Neutrophil (primary cell): Measurements from ENCODE around the gene SMARCD1.

ENCODE experiments used
- H3K27ac ChIP-seq: fragments of 200-600 bp; sonication (generic); 2 replicates; pipeline ENCODE4 v1.5.1; 2016; ENCODE audit warnings: mild to moderate bottlenecking, moderate library complexity
- H3K27me3 ChIP-seq: fragments of 200-600 bp; sonication (generic); 2 replicates; pipeline ENCODE4 v1.6.0; 2016; ENCODE audit warnings: mild to moderate bottlenecking
- H3K36me3 ChIP-seq: fragments of 200-600 bp; sonication (generic); 2 replicates; pipeline ENCODE4 v1.5.1; 2017
- H3K4me1 ChIP-seq, 2 experiments: fragments of 200-600 bp in 1 of 2; sonication (generic) in 1 of 2; 1 replicate in 1 of 2; 2 replicates in 1 of 2; pipeline versions ENCODE4 v1.5.1 to v1.6.1; 2013 to 2016; ENCODE audit warnings: low read depth in 1 of 2, low read length in 1 of 2, mild to moderate bottlenecking in 1 of 2, moderate library complexity in 1 of 2; ENCODE audit not compliant: control insufficient read depth in 1 of 2, insufficient read depth in 1 of 2
- H3K4me3 ChIP-seq, 2 experiments: fragments of 200-600 bp in 1 of 2; sonication (generic) in 1 of 2; 1 replicate in 1 of 2; 2 replicates in 1 of 2; pipeline ENCODE4 v1.5.1; 2013 to 2016; ENCODE audit warnings: low read depth in 1 of 2, low read length in 1 of 2, mild to moderate bottlenecking in 1 of 2, moderate library complexity in 1 of 2
- H3K9me3 ChIP-seq: fragments of 200-600 bp; sonication (generic); 2 replicates; pipeline ENCODE4 v1.5.1; 2016
- TF ChIP-seq, protein P1 (sequence below): fragments of 200-600 bp; sonication (generic); IDR thresholded peaks from 2 replicates; pipeline ENCODE4 v1.5.1; 2016; ENCODE audit warnings: antibody characterized with exemption

Gene SMARCD1

GRCh38 chr12:50049254-50050118 is 35.7 kb upstream of the SMARCD1 start:
- H3K36me3 ChIP-seq, result no peaks in the 10 kb centered on the region

GRCh38 chr12:50050119-50050385 is 35.1 kb upstream of the SMARCD1 start:
- Histone ChIP-seq H3K4me3 (peak overlapping the region; percentile 47 to 60), H3K27me3 (no peaks in the 10 kb centered on the region), H3K9me3 (no peaks in the 10 kb centered on the region), H3K36me3 (no peaks in the 10 kb centered on the region), H3K27ac (no peak overlapping the region), H3K4me1 (peaks cover 34 to 39% of the 10 kb centered on the region in 2 experiments)
- TF ChIP-seq, protein P1, sequence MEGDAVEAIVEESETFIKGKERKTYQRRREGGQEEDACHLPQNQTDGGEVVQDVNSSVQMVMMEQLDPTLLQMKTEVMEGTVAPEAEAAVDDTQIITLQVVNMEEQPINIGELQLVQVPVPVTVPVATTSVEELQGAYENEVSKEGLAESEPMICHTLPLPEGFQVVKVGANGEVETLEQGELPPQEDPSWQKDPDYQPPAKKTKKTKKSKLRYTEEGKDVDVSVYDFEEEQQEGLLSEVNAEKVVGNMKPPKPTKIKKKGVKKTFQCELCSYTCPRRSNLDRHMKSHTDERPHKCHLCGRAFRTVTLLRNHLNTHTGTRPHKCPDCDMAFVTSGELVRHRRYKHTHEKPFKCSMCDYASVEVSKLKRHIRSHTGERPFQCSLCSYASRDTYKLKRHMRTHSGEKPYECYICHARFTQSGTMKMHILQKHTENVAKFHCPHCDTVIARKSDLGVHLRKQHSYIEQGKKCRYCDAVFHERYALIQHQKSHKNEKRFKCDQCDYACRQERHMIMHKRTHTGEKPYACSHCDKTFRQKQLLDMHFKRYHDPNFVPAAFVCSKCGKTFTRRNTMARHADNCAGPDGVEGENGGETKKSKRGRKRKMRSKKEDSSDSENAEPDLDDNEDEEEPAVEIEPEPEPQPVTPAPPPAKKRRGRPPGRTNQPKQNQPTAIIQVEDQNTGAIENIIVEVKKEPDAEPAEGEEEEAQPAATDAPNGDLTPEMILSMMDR, result no peak

More at GRCh38 chr12:50049254-50050118, 35.7 kb upstream of the SMARCD1 start:
- Histone ChIP-seq H3K4me1 (peaks cover 34 to 39% of the 10 kb centered on the region in 2 experiments), H3K4me3 (no peak overlapping the region), H3K9me3 (no peaks in the 10 kb centered on the region), H3K27ac (no peak overlapping the region), H3K27me3 (no peaks in the 10 kb centered on the region)
- TF ChIP-seq, protein P1, result no peak

DNA sequence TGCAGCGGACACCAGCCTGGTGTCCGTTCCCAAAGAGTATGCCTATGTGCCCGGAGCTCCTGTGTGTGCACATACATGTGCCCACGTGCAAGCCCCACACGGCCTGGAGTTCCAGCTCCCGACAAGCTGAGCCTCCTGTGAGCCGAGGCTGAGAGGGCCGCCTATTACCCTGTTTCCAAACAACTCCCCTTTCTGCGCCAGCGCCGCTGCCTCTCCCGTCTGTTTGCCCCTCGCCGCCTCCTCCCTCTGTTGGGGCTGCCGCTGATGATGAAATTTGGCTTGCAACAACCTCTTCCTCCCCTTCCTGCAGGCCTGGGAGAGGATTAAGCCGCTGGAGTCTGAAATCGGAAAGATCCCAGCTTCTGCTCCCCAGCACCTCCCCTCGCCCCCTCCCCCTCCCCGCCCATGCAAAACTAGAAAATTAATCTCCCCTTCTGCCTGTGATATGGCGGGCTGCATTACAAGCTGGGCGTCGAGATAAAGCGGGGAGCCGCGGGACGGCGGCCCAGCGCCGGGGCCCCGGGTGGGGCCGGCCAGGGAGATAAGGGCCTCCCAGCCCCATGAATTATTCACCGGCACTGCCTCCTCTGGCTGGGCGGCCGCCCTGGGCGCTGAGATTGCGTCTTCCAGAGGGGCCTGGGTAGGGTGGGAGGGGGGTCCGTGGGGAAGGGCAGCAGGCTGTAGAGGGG is 34.6 kb upstream of the SMARCD1 start:
- Histone ChIP-seq H3K4me1 (peaks cover 34 to 39% of the 10 kb centered on the region in 2 experiments), H3K36me3 (no peaks in the 10 kb centered on the region), H3K27me3 (peaks cover 5% of the 10 kb centered on the region), H3K9me3 (no peaks in the 10 kb centered on the region), H3K4me3 (peak overlapping the region; percentile 47 to 60), H3K27ac (peak overlapping the region; percentile 8)
- TF ChIP-seq, protein P1, result no peak

DNA sequence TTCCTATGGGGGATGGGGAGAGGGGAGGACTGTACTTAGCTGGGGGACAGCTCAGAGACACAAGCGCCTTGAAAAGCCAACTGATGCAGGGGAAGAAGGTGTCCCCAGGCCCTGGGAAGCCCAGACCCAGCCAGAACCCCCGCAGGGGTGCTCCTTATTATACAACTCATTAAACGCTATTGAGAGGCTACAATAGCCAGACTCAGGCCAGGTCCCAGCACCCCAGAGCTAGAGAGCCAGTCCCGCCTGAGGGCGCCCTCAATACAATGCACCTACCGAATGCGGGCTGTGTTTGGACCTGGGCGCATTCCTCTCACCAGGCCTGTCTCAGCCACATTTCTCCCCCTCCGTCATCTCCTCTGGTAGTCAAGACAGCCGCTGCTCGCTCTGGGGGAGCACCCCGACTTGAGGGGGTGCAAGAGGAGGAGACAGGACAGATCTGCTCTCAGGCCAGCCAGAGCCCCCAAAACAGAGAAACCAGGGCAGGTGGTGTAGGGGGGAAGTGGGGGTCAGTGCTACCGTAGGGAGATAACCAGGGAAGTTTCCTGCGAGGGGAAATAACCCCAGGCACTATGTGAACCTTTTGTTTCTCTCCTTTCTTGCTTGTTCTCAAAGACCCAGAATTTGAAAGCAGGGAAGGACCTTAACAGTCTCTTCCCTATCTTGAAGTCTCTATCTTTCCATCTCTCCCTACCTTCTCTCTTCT is 33.9 kb upstream of the SMARCD1 start:
- TF ChIP-seq, protein P1, result no peak
- H3K27me3 ChIP-seq, result peaks cover 12% of the 10 kb centered on the region

GRCh38 chr12:50052544-50052943 is 32.6 kb upstream of the SMARCD1 start:
- peaks cover 25% of the 10 kb centered on the region for H3K27me3 ChIP-seq
- TF ChIP-seq, protein P1, result no peak
- H3K9me3 ChIP-seq, result no peaks in the 10 kb centered on the region
- H3K36me3 ChIP-seq, result no peaks in the 10 kb centered on the region
- H3K4me3 ChIP-seq, result no peak overlapping the region
- no peak overlapping the region for H3K27ac ChIP-seq
- peaks cover 47 to 57% of the 10 kb centered on the region in 2 experiments for H3K4me1 ChIP-seq

More for the DNA sequence above, 33.9 kb upstream of the SMARCD1 start:
- Histone ChIP-seq H3K4me1 (peaks cover 40 to 46% of the 10 kb centered on the region in 2 experiments), H3K36me3 (no peaks in the 10 kb centered on the region), H3K27ac (peak overlapping the region; percentile 8), H3K4me3 (peak overlapping the region; percentile 47 to 60), H3K9me3 (no peaks in the 10 kb centered on the region)
